Measurements from ENCODE around the gene ARHGAP26. TPM values are rescaled to one million over a fixed set of nuclear protein-coding genes. Genes with fewer than 3 reads are reported as not detected.

Gene ARHGAP26
- polyA plus RNA-seq, 4 donors, result 7.6 to 31.7 (median 11.5) TPM

DNA sequence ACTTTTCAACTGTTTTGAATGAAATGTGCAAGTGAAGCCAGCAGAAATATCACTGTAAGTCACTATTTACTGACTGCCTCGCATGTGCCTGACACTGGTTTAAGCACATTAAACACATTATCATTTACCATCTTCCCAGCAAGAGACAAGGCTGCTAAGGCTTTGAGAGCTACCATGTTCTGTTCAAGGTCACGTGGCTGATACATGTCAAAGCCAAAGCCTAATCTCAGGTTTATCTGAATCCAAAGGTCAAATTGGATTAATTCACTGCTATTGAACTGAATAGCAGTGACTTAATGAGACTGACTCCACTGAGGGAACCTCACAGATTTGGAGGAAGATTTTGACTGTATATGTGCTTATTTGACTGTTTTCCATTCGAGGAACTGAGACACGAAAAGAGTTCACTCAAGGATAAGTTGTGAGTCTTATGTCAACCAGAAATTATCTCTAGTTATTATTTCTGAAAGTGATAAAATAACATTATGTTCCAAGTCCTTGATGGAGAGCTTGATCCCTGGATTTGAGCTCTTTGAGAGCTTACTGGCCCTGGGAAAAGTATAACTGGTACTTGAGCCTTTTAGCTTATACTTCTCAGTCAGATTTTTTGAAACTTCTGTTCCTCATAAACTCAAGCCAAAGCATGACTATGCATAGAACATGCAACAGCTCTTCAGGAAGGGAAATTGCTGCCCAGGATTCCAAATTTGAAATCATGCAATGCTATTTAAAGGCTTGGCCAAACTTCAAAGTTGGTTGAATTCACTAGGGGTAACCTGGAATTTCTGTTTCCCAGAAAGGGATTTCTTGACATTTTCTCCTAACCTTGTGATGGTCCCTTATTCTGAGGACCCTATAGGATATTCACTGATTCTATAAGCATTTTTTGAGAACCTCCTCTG, 23.4 kb upstream of the ARHGAP26 start:
- Histone ChIP-seq H3K36me3 (ENCODE audit: control insufficient read depth in 3 of 3, insufficient read depth in 2 of 3, low read depth in 1 of 3, low read length in 3 of 3) (no peaks in the 10 kb centered on the region), H3K27me3 (ENCODE audit: control insufficient read depth in 3 of 3, insufficient read depth in 3 of 3, low read length in 3 of 3) (no peaks in the 10 kb centered on the region), H3K4me3 (ENCODE audit: low read depth in 1 of 3, low read length in 3 of 3) (no peak overlapping the region), H3K9me3 (ENCODE audit: control insufficient read depth in 2 of 2, insufficient read depth in 1 of 2, low read depth in 1 of 2, low read length in 1 of 2) (no peaks in the 10 kb centered on the region), H3K4me1 (ENCODE audit: control insufficient read depth in 3 of 3, insufficient read depth in 2 of 3, low read depth in 1 of 3, low read length in 2 of 3) (peaks cover 2 to 3% (median 3%) of the 10 kb centered on the region in 3 donors), H3K27ac (ENCODE audit: low read depth in 1 of 3, low read length in 2 of 3) (no peak overlapping the region)
- DNase-seq, result peak; percentile 8 to 83
- WGBS, 3 donors, result 11 to 46% (median 41%) methylated on average over 4 of the region's 4 CpGs
- FAIRE-seq, result no peak

- DNase-seq (no peak), FAIRE-seq (no peak)
- Histone ChIP-seq H3K4me3 (ENCODE audit: low read depth in 1 of 3, low read length in 3 of 3) (no peak overlapping the region), H3K27me3 (ENCODE audit: control insufficient read depth in 3 of 3, insufficient read depth in 3 of 3, low read length in 3 of 3) (no peaks in the 10 kb centered on the region), H3K9me3 (ENCODE audit: control insufficient read depth in 2 of 2, insufficient read depth in 1 of 2, low read depth in 1 of 2, low read length in 1 of 2) (no peaks in the 10 kb centered on the region), H3K27ac (ENCODE audit: low read depth in 1 of 3, low read length in 2 of 3) (no peak overlapping the region), H3K36me3 (ENCODE audit: control insufficient read depth in 3 of 3, insufficient read depth in 2 of 3, low read depth in 1 of 3, low read length in 3 of 3) (no peaks in the 10 kb centered on the region), H3K4me1 (ENCODE audit: control insufficient read depth in 3 of 3, insufficient read depth in 2 of 3, low read depth in 1 of 3, low read length in 2 of 3) (peaks cover 2 to 3% (median 3%) of the 10 kb centered on the region in 3 donors)
- WGBS, 3 donors, result 65 to 74% (median 74%) methylated on average over 1 of the region's 1 CpG
Observed at GRCh38 chr5:142748132-142748531, 22.0 kb upstream of the ARHGAP26 start.

- Histone ChIP-seq H3K4me1 (ENCODE audit: control insufficient read depth in 3 of 3, insufficient read depth in 2 of 3, low read depth in 1 of 3, low read length in 2 of 3) (peaks cover 2 to 3% (median 3%) of the 10 kb centered on the region in 3 donors), H3K27ac (ENCODE audit: low read depth in 1 of 3, low read length in 2 of 3) (no peak overlapping the region), H3K4me3 (ENCODE audit: low read depth in 1 of 3, low read length in 3 of 3) (no peak overlapping the region), H3K36me3 (ENCODE audit: control insufficient read depth in 3 of 3, insufficient read depth in 2 of 3, low read depth in 1 of 3, low read length in 3 of 3) (no peaks in the 10 kb centered on the region), H3K27me3 (ENCODE audit: control insufficient read depth in 3 of 3, insufficient read depth in 3 of 3, low read length in 3 of 3) (no peaks in the 10 kb centered on the region), H3K9me3 (ENCODE audit: control insufficient read depth in 2 of 2, insufficient read depth in 1 of 2, low read depth in 1 of 2, low read length in 1 of 2) (no peaks in the 10 kb centered on the region)
- FAIRE-seq (no peak), DNase-seq (peak; percentile 49 to 54)
- 72 to 89% (median 84%) methylated on average over 2 of the region's 2 CpGs for WGBS, 3 donors
Observed at GRCh38 chr5:142748568-142749249, 21.5 kb upstream of the ARHGAP26 start.

DNA sequence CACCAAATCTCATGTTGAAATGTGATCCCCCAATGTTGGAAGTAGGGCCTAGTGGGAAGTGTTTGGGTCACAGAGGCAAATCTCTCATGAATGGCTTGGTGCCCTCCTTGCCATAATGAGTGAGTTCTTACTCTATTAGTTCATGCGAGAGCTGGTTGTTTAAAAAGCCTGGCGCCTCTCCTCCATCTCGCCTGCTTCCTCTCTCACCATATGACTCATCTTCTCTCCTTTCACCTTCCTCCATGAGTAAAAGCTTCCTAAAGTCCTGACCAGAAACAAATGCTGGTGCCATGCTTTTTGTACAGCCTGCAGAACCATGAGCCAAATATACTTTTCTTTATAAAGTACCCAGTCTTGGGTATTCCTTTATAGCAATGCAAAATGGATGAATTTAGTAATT, 20.9 kb upstream of the ARHGAP26 start:
- FAIRE-seq, result no peak
- no peak for DNase-seq

DNA sequence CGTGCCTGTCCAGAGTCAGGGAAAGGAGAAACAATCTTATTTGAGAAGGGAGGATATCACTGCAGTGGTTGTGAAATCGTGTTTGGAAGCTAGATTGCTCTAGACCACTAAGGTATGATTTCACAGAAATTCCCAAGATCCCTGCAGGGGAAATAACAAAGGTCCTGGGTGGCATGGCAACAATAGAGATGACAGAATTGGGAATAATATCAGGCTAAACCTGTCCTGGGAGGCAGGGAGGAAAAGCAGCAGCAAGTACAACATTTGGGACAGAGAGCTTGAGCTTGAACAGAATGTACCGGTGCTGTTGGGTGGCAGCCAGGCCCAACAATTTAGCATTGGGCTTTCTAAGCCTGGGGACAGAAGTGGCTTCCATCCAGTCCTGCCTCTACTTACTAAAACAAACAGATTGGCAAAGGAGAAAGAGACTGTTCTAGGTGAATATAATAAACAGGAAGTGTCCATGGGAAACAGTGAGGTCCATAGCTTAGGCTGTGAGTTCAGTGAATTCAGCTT, 17.0 kb upstream of the ARHGAP26 start:
- WGBS, 3 donors, result 54 to 71% (median 67%) methylated on average over 3 of the region's 3 CpGs
- Histone ChIP-seq H3K27ac (ENCODE audit: low read depth in 1 of 3, low read length in 2 of 3) (peak overlapping the region in 1 of 3 donors; percentile 8), H3K9me3 (ENCODE audit: control insufficient read depth in 2 of 2, insufficient read depth in 1 of 2, low read depth in 1 of 2, low read length in 1 of 2) (no peaks in the 10 kb centered on the region), H3K27me3 (ENCODE audit: control insufficient read depth in 3 of 3, insufficient read depth in 3 of 3, low read length in 3 of 3) (no peaks in the 10 kb centered on the region), H3K4me3 (ENCODE audit: low read depth in 1 of 3, low read length in 3 of 3) (no peak overlapping the region), H3K36me3 (ENCODE audit: control insufficient read depth in 3 of 3, insufficient read depth in 2 of 3, low read depth in 1 of 3, low read length in 3 of 3) (no peaks in the 10 kb centered on the region), H3K4me1 (ENCODE audit: control insufficient read depth in 3 of 3, insufficient read depth in 2 of 3, low read depth in 1 of 3, low read length in 2 of 3) (no peaks in the 10 kb centered on the region)
- DNase-seq (no peak), FAIRE-seq (no peak)

More for the DNA sequence above, 20.9 kb upstream of the ARHGAP26 start:
- H3K4me1 ChIP-seq (ENCODE audit: control insufficient read depth in 3 of 3, insufficient read depth in 2 of 3, low read depth in 1 of 3, low read length in 2 of 3), result peaks cover under 1 to 3% (median 2%) of the 10 kb centered on the region in 3 donors
- no peak overlapping the region for H3K4me3 ChIP-seq (ENCODE audit: low read depth in 1 of 3, low read length in 3 of 3)
- H3K27me3 ChIP-seq (ENCODE audit: control insufficient read depth in 3 of 3, insufficient read depth in 3 of 3, low read length in 3 of 3), result no peaks in the 10 kb centered on the region
- no peaks in the 10 kb centered on the region for H3K9me3 ChIP-seq (ENCODE audit: control insufficient read depth in 2 of 2, insufficient read depth in 1 of 2, low read depth in 1 of 2, low read length in 1 of 2)
- WGBS, 3 donors, result 76 to 94% (median 85%) methylated on average over 3 of the region's 3 CpGs
- no peak overlapping the region for H3K27ac ChIP-seq (ENCODE audit: low read depth in 1 of 3, low read length in 2 of 3)
- no peaks in the 10 kb centered on the region for H3K36me3 ChIP-seq (ENCODE audit: control insufficient read depth in 3 of 3, insufficient read depth in 2 of 3, low read depth in 1 of 3, low read length in 3 of 3)

DNA sequence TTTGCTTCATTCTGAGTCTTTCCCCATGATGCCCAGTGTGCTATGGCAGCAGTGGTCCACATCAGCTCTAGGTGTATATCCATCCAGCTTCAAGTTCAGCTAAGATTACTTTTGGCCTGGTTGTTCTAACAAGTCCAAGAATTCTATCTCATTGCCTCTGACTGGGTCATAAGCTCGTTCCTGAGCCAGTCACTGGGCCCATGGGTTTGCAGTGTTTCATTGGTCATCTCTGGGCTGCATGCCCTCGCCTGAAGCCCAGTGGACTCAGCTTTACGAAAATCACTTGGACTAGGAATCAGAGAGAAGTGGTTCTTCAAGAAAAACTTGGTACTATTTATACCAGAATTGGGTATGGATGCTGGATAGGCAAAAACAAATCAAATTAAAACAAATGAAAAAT, 16.1 kb upstream of the ARHGAP26 start:
- DNase-seq (no peak), FAIRE-seq (no peak)
- H3K27me3 ChIP-seq (ENCODE audit: control insufficient read depth in 3 of 3, insufficient read depth in 3 of 3, low read length in 3 of 3), result no peaks in the 10 kb centered on the region
- no peaks in the 10 kb centered on the region for H3K9me3 ChIP-seq (ENCODE audit: control insufficient read depth in 2 of 2, insufficient read depth in 1 of 2, low read depth in 1 of 2, low read length in 1 of 2)
- 89 to 91% (median 90%) methylated on average over 3 of the region's 3 CpGs for WGBS, 3 donors
- no peaks in the 10 kb centered on the region for H3K4me1 ChIP-seq (ENCODE audit: control insufficient read depth in 3 of 3, insufficient read depth in 2 of 3, low read depth in 1 of 3, low read length in 2 of 3)
- H3K27ac ChIP-seq (ENCODE audit: low read depth in 1 of 3, low read length in 2 of 3), result no peak overlapping the region
- H3K36me3 ChIP-seq (ENCODE audit: control insufficient read depth in 3 of 3, insufficient read depth in 2 of 3, low read depth in 1 of 3, low read length in 3 of 3), result no peaks in the 10 kb centered on the region
- H3K4me3 ChIP-seq (ENCODE audit: low read depth in 1 of 3, low read length in 3 of 3), result no peak overlapping the region

DNA sequence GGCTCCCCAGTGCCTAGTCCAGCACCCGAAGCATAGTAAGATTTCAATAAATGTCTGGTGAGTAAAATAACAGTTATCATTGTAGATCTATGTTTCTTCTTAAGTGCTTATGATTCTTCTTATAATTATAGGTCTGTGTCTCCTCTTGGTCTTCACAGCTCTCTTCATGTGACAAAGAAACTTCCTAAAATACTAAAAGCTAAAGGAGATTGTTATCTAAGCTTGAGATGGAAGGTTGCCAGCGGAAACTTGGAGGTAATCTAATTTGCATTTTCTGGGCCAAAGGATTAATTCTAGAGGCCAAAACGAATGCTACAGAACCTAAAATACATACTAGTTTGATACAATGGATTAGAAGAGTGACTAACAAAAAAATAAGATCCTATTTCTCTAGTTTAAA, 13.6 kb upstream of the ARHGAP26 start:
- DNase-seq (no peak), FAIRE-seq (no peak)
- no peaks in the 10 kb centered on the region for H3K36me3 ChIP-seq (ENCODE audit: control insufficient read depth in 3 of 3, insufficient read depth in 2 of 3, low read depth in 1 of 3, low read length in 3 of 3)
- 61 to 71% (median 71%) methylated on average over 3 of the region's 3 CpGs for WGBS, 3 donors
- no peaks in the 10 kb centered on the region for H3K4me1 ChIP-seq (ENCODE audit: control insufficient read depth in 3 of 3, insufficient read depth in 2 of 3, low read depth in 1 of 3, low read length in 2 of 3)
- H3K27me3 ChIP-seq (ENCODE audit: control insufficient read depth in 3 of 3, insufficient read depth in 3 of 3, low read length in 3 of 3), result no peaks in the 10 kb centered on the region
- H3K27ac ChIP-seq (ENCODE audit: low read depth in 1 of 3, low read length in 2 of 3), result no peak overlapping the region
- no peak overlapping the region for H3K4me3 ChIP-seq (ENCODE audit: low read depth in 1 of 3, low read length in 3 of 3)
- H3K9me3 ChIP-seq (ENCODE audit: control insufficient read depth in 2 of 2, insufficient read depth in 1 of 2, low read depth in 1 of 2, low read length in 1 of 2), result no peaks in the 10 kb centered on the region

DNA sequence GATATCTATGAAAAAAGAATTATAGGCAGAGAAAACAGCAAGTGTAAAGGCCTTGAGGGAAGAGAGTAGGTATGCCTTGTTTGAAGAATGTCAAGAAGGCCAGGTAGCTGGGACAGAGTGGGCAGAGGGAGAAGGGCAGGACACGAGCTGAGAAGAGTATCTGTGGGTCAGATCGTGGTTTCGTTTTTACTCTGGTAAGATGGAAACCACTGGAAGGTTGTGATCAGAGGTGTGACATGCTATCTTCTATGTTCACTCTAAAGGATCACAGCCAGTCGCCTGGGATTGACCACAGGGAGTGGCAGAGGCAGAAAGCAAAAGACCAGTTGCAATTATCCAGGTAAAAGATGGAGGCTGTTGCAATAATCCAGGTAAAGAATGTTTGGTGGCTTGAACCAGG, 12.6 kb upstream of the ARHGAP26 start:
- no peaks in the 10 kb centered on the region for H3K27me3 ChIP-seq (ENCODE audit: control insufficient read depth in 3 of 3, insufficient read depth in 3 of 3, low read length in 3 of 3)
- no peaks in the 10 kb centered on the region for H3K4me1 ChIP-seq (ENCODE audit: control insufficient read depth in 3 of 3, insufficient read depth in 2 of 3, low read depth in 1 of 3, low read length in 2 of 3)
- 79 to 84% (median 84%) methylated on average over 4 of the region's 4 CpGs for WGBS, 3 donors
- no peak overlapping the region for H3K27ac ChIP-seq (ENCODE audit: low read depth in 1 of 3, low read length in 2 of 3)
- H3K4me3 ChIP-seq (ENCODE audit: low read depth in 1 of 3, low read length in 3 of 3), result no peak overlapping the region
- FAIRE-seq (no peak), DNase-seq (no peak)
- no peaks in the 10 kb centered on the region for H3K36me3 ChIP-seq (ENCODE audit: control insufficient read depth in 3 of 3, insufficient read depth in 2 of 3, low read depth in 1 of 3, low read length in 3 of 3)
- H3K9me3 ChIP-seq (ENCODE audit: control insufficient read depth in 2 of 2, insufficient read depth in 1 of 2, low read depth in 1 of 2, low read length in 1 of 2), result no peaks in the 10 kb centered on the region
